Neural cell (in vitro differentiated cells): ENCODE data around the gene HK1. TPM values are rescaled to one million over a fixed set of nuclear protein-coding genes. Genes with fewer than 3 reads are reported as not detected.

ENCODE experiments used
- H2AFZ ChIP-seq: fragments of 200-600, 300-800 bp; sonication (generic), shearing (Covaris generic); 2 replicates; pipeline ENCODE4 v1.6.0; 2014; ENCODE audit warnings: low read depth, mild to moderate bottlenecking, antibody characterized with exemption, low read length, moderate library complexity
- H3F3A ChIP-seq: fragments of 200-600 bp; shearing (Covaris generic); 2 replicates; pipeline ENCODE4 v1.6.1; 2016; ENCODE audit warnings: mild to moderate bottlenecking, moderate library complexity, mixed read lengths, antibody characterized with exemption, low read length; ENCODE audit not compliant: insufficient read depth, poor library complexity, severe bottlenecking
- H3K27ac ChIP-seq: fragments of 200-600, 300-800 bp; sonication (generic), shearing (Covaris generic); 2 replicates; pipeline ENCODE4 v1.5.1; 2014; ENCODE audit warnings: mild to moderate bottlenecking, low read length, moderate library complexity
- H3K27me3 ChIP-seq: fragments of 300-800, 200-600 bp; sonication (generic), shearing (Covaris generic); 2 replicates; pipeline ENCODE4 v1.6.0; 2014; ENCODE audit warnings: mild to moderate bottlenecking, low read depth, low read length, moderate library complexity; ENCODE audit not compliant: insufficient read depth
- H3K36me3 ChIP-seq: fragments of 300-800, 200-600 bp; sonication (generic), shearing (Covaris generic); 2 replicates; pipeline ENCODE4 v1.5.1; 2014; ENCODE audit warnings: mild to moderate bottlenecking, antibody characterized with exemption, low read length, moderate library complexity; ENCODE audit not compliant: insufficient read depth
- H3K4me2 ChIP-seq: fragments of 300-800, 200-600 bp; sonication (generic), shearing (Covaris generic); 2 replicates; pipeline ENCODE4 v1.6.0; 2014; ENCODE audit warnings: mild to moderate bottlenecking, low read length
- H3K4me3 ChIP-seq: fragments of 300-800, 200-600 bp; sonication (generic), shearing (Covaris generic); 2 replicates; pipeline ENCODE4 v1.5.1; 2014; ENCODE audit warnings: mild to moderate bottlenecking, low read length, moderate library complexity
- H3K79me2 ChIP-seq: fragments of 200-600 bp; shearing (Covaris generic); replicated peaks from 2 replicates; pipeline ENCODE4 v1.6.0; 2014; ENCODE audit warnings: mild to moderate bottlenecking, low read length, moderate library complexity; ENCODE audit not compliant: insufficient read depth
- H3K9ac ChIP-seq: fragments of 300-800, 200-600 bp; sonication (generic), shearing (Covaris generic); 2 replicates; pipeline ENCODE4 v1.6.1; 2016; ENCODE audit warnings: mild to moderate bottlenecking, low read length, mixed read lengths
- H3K9me2 ChIP-seq: fragments of 200-600 bp; shearing (Covaris generic); 2 replicates; pipeline ENCODE4 v1.6.1; 2016; ENCODE audit warnings: mild to moderate bottlenecking, low read length, mixed read lengths; ENCODE audit not compliant: insufficient read depth
- H3K9me3 ChIP-seq: fragments of 200-600, 300-800 bp; sonication (generic), shearing (Covaris generic); 2 replicates; pipeline ENCODE4 v1.6.1; 2016; ENCODE audit warnings: mild to moderate bottlenecking, mixed run types, low read length, moderate library complexity, mixed read lengths
- H4K20me1 ChIP-seq: fragments of 200-600 bp; shearing (Covaris generic); 2 replicates; pipeline ENCODE4 v1.6.1; 2016; ENCODE audit warnings: mild to moderate bottlenecking, mixed run types; ENCODE audit not compliant: insufficient read depth
- EP300 ChIP-seq: fragments of 450-650 bp; conservative IDR thresholded peaks from 2 replicates; pipeline ENCODE4 v1.6.1; 2014; ENCODE audit warnings: antibody characterized with exemption, mild to moderate bottlenecking, moderate library complexity; ENCODE audit not compliant: poor library complexity, severe bottlenecking
- EZH2 ChIP-seq: fragments of 200-600, 300-800 bp; shearing (Covaris generic), sonication (generic); IDR thresholded peaks from 2 replicates; pipeline ENCODE4 v1.6.1; 2014; ENCODE audit warnings: antibody characterized with exemption, low read length, borderline replicate concordance, mild to moderate bottlenecking; ENCODE audit not compliant: insufficient read depth, poor library complexity, severe bottlenecking
- MXI1 ChIP-seq: fragments of 450-650 bp; conservative IDR thresholded peaks from 2 replicates; pipeline ENCODE4 v1.6.1; 2014; ENCODE audit warnings: antibody characterized with exemption, mild to moderate bottlenecking; ENCODE audit not compliant: poor library complexity, severe bottlenecking
- POLR2AphosphoS5 ChIP-seq: IDR thresholded peaks from 2 replicates; pipeline ENCODE4 v1.6.1; 2012
- RAD21 ChIP-seq: fragments of 450-650 bp; conservative IDR thresholded peaks from 2 replicates; pipeline ENCODE4 v1.6.1; 2014; ENCODE audit warnings: antibody characterized with exemption, mild to moderate bottlenecking, moderate library complexity
- SMC3 ChIP-seq: fragments of 450-650 bp; conservative IDR thresholded peaks from 2 replicates; pipeline ENCODE4 v1.6.1; 2014; ENCODE audit warnings: antibody characterized with exemption, mild to moderate bottlenecking, moderate library complexity; ENCODE audit not compliant: poor library complexity
- TAF1 ChIP-seq: IDR thresholded peaks from 2 replicates; pipeline ENCODE4 v1.6.1; 2012; ENCODE audit warnings: low read depth
- polyA plus RNA-seq: library from polyadenylated mRNA; depleted of rRNA; stranded (reverse); fragments of >200 nt; gene quantifications from 2 replicates; pipeline ENCODE4 v1.2.3, GENCODE V29; 2014
- TF ChIP-seq, protein P1 (sequence below): IDR thresholded peaks from 2 replicates; pipeline ENCODE4 v1.6.1; 2012; ENCODE audit warnings: borderline replicate concordance
- TF ChIP-seq, protein P2 (sequence below): fragments of 450-650 bp; IDR thresholded peaks from 2 replicates; pipeline ENCODE4 v1.5.1; 2014; ENCODE audit warnings: antibody characterized with exemption, mild to moderate bottlenecking, moderate library complexity; ENCODE audit not compliant: poor library complexity, severe bottlenecking

HK1 gene
- polyA plus RNA-seq, 1 donor from 2014 or later: 60.5 TPM

DNA sequence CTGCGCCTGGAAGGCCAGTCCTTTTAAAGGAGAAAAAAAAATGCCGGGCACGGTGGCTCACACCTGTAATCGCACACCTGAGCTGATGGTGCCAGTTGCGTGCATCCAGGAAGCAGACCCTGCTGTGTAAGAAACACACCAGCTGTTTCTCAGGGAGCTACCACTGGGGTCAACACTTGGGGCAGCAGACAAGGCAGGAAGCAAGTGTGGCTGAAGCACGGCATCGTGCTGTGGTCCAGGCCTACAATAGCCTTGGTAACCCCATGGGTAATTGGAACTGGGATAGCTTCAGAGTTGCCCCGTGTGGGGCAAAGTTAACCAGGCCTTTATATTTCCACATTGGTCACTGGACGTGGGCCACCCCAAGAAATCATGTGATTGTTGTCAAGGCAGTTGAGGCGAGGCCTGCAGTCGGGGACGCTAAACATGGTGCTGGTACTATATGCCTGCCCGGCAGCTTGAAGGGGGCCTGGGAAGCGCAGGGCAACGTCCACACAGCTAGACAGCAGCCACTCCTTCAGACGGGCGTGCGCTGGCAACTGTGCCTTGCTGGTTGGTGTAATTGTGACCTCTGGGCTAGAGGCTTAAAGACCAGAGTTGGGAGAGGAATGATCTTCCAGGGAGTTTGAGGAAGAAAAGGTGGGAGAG, 140.9 kb downstream of the HK1 start:
- no peaks in the 10 kb centered on the region for H3K9me3 ChIP-seq
- H3K36me3 ChIP-seq: no peaks in the 10 kb centered on the region
- H3K9ac ChIP-seq: no peak overlapping the region
- H3K9me2 ChIP-seq: no peaks in the 10 kb centered on the region
- H3F3A ChIP-seq: no peaks in the 10 kb centered on the region
- no peaks in the 10 kb centered on the region for H3K27me3 ChIP-seq
- H3K79me2 ChIP-seq: no peaks in the 10 kb centered on the region
- TF ChIP-seq MXI1 (no peak), SMC3 (no peak), TAF1 (no peak), POLR2AphosphoS5 (no peak)
- no peak overlapping the region for H3K4me2 ChIP-seq
- H4K20me1 ChIP-seq: no peaks in the 10 kb centered on the region
- H2AFZ ChIP-seq: no peak overlapping the region
- no peak overlapping the region for H3K4me3 ChIP-seq
- no peak overlapping the region for H3K27ac ChIP-seq

DNA sequence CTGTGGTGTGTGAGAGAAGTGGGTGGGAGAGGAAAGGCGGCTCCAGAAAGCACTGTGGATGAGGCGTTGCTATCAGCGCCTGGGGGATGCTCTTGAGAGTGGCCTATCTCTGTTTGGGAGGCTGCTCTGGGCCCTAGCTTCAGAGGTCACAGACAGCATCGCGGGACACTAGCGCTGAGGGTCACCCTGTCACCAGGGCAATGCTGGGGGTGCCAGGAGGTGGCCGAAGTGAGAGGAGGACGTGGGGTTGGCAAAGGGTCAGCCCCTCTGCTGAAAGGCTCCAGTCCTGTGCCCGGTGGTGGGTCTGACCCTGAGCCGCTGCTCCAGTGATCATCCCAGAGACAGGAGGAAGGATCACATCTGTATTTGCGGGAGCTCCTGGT, 141.4 kb downstream of the HK1 start:
- H3K9me3 ChIP-seq: no peaks in the 10 kb centered on the region
- H3K4me3 ChIP-seq: no peak overlapping the region
- H3K9ac ChIP-seq: no peak overlapping the region
- H3K27ac ChIP-seq: no peak overlapping the region
- no peaks in the 10 kb centered on the region for H3K79me2 ChIP-seq
- H4K20me1 ChIP-seq: no peaks in the 10 kb centered on the region
- no peaks in the 10 kb centered on the region for H3K9me2 ChIP-seq
- no peaks in the 10 kb centered on the region for H3F3A ChIP-seq
- no peak for TF ChIP-seq SMC3
- TF ChIP-seq, protein P1, sequence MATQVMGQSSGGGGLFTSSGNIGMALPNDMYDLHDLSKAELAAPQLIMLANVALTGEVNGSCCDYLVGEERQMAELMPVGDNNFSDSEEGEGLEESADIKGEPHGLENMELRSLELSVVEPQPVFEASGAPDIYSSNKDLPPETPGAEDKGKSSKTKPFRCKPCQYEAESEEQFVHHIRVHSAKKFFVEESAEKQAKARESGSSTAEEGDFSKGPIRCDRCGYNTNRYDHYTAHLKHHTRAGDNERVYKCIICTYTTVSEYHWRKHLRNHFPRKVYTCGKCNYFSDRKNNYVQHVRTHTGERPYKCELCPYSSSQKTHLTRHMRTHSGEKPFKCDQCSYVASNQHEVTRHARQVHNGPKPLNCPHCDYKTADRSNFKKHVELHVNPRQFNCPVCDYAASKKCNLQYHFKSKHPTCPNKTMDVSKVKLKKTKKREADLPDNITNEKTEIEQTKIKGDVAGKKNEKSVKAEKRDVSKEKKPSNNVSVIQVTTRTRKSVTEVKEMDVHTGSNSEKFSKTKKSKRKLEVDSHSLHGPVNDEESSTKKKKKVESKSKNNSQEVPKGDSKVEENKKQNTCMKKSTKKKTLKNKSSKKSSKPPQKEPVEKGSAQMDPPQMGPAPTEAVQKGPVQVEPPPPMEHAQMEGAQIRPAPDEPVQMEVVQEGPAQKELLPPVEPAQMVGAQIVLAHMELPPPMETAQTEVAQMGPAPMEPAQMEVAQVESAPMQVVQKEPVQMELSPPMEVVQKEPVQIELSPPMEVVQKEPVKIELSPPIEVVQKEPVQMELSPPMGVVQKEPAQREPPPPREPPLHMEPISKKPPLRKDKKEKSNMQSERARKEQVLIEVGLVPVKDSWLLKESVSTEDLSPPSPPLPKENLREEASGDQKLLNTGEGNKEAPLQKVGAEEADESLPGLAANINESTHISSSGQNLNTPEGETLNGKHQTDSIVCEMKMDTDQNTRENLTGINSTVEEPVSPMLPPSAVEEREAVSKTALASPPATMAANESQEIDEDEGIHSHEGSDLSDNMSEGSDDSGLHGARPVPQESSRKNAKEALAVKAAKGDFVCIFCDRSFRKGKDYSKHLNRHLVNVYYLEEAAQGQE: no peak
- TF ChIP-seq, protein P2, sequence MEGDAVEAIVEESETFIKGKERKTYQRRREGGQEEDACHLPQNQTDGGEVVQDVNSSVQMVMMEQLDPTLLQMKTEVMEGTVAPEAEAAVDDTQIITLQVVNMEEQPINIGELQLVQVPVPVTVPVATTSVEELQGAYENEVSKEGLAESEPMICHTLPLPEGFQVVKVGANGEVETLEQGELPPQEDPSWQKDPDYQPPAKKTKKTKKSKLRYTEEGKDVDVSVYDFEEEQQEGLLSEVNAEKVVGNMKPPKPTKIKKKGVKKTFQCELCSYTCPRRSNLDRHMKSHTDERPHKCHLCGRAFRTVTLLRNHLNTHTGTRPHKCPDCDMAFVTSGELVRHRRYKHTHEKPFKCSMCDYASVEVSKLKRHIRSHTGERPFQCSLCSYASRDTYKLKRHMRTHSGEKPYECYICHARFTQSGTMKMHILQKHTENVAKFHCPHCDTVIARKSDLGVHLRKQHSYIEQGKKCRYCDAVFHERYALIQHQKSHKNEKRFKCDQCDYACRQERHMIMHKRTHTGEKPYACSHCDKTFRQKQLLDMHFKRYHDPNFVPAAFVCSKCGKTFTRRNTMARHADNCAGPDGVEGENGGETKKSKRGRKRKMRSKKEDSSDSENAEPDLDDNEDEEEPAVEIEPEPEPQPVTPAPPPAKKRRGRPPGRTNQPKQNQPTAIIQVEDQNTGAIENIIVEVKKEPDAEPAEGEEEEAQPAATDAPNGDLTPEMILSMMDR: no peak
- no peak for TF ChIP-seq RAD21
- no peak for TF ChIP-seq EP300
- TF ChIP-seq POLR2AphosphoS5: no peak
- TF ChIP-seq TAF1: no peak
- TF ChIP-seq MXI1: no peak
- no peak for TF ChIP-seq EZH2
- no peak overlapping the region for H2AFZ ChIP-seq
- H3K36me3 ChIP-seq: no peaks in the 10 kb centered on the region
- no peaks in the 10 kb centered on the region for H3K27me3 ChIP-seq
- no peak overlapping the region for H3K4me2 ChIP-seq
